T-cell (primary cell): ENCODE measurements around the gene STAB1. TPM values are rescaled to one million over a fixed set of nuclear protein-coding genes. Genes with fewer than 3 reads are reported as not detected.

Source experiments
- ATAC-seq, 4 experiments: fragments of 200-7000 bp in 3 of 4; fragments of 150-1000 bp in 1 of 4; cut with Tn5 transposase; replicated peaks in 1 of 4; 1 replicate in 3 of 4; 2 replicates in 1 of 4; pipeline ENCODE4 v1.10.0; 2021; ENCODE audit warnings: moderate library complexity in 3 of 4, mild to moderate bottlenecking in 2 of 4, moderate number of reproducible peaks in 1 of 4
- CTCF ChIA-PET, 2 donors: fragments of 300-600 bp; sonication (Branson Sonifier 250); formaldehyde crosslinking; loops; one replicate each; lab custom pipeline; 2022; ENCODE audit warnings: antibody characterized with exemption in 2 of 2; lab: Charles Lee
- POLR2A ChIA-PET, 2 donors: fragments of 300-600 bp; sonication (Branson Sonifier 250); formaldehyde crosslinking; loops; one replicate each; lab custom pipeline; 2022; ENCODE audit warnings: antibody characterized with exemption in 2 of 2; lab: Charles Lee
- DNase-seq, 35 experiments: peaks; one replicate each; pipeline versions ENCODE4 v3.0.0 to v3.0.0-alpha.2; 2013 to 2023
- H3K27ac ChIP-seq: one replicate; pipeline ENCODE4 v1.5.1; 2013; ENCODE audit warnings: low read length
- H3K27me3 ChIP-seq, 2 experiments: replicated peaks in 1 of 2; 1 replicate in 1 of 2; 2 replicates in 1 of 2; pipeline versions ENCODE4 v1.6.1 to v1.7.0; 2013; ENCODE audit warnings: low read length in 1 of 2, mixed read lengths in 1 of 2; ENCODE audit not compliant: control insufficient read depth in 2 of 2, insufficient read depth in 2 of 2; ENCODE audit errors: extremely low read depth in 1 of 2
- H3K36me3 ChIP-seq, 2 donors: 1 replicate in 1 of 2; 2 replicates in 1 of 2; pipeline versions ENCODE4 v1.6.1 to v1.7.0; 2013; ENCODE audit warnings: low read length in 1 of 2; ENCODE audit not compliant: control insufficient read depth in 2 of 2, insufficient read depth in 1 of 2; ENCODE audit errors: extremely low read depth in 1 of 2
- H3K4me1 ChIP-seq, 2 experiments: 1 replicate in 1 of 2; 2 replicates in 1 of 2; pipeline versions ENCODE4 v1.6.1 to v1.7.0; 2013; ENCODE audit warnings: low read length in 2 of 2, mixed read lengths in 1 of 2; ENCODE audit not compliant: insufficient read depth in 2 of 2, control insufficient read depth in 1 of 2; ENCODE audit errors: extremely low read depth in 1 of 2
- H3K4me3 ChIP-seq, 2 donors: 1 replicate in 1 of 2; 2 replicates in 1 of 2; pipeline versions ENCODE4 v1.5.1 to v1.7.0; 2013; ENCODE audit warnings: mild to moderate bottlenecking in 2 of 2, low read length in 1 of 2, moderate library complexity in 1 of 2; ENCODE audit not compliant: control insufficient read depth in 1 of 2; ENCODE audit errors: extremely low read depth in 1 of 2
- H3K9me3 ChIP-seq: 2 replicates; pipeline ENCODE4 v1.7.0; 2013
- H3K27ac Mint-ChIP-seq, 2 donors: one replicate each; pipeline ENCODE4 v1.8.0; 2020 to 2021; ENCODE audit warnings: mild to moderate bottlenecking in 2 of 2, mixed read lengths in 2 of 2
- H3K27me3 Mint-ChIP-seq, 2 donors: one replicate each; pipeline ENCODE4 v1.8.0; 2021 to 2022; ENCODE audit warnings: mixed read lengths in 2 of 2
- H3K36me3 Mint-ChIP-seq: one replicate; pipeline ENCODE4 v1.8.0; 2021; ENCODE audit warnings: mixed read lengths
- H3K4me1 Mint-ChIP-seq, 3 donors: one replicate each; pipeline ENCODE4 v1.8.0; 2020 to 2022; ENCODE audit warnings: mixed read lengths in 3 of 3, mild to moderate bottlenecking in 1 of 3
- H3K4me3 Mint-ChIP-seq, 3 donors: one replicate each; pipeline ENCODE4 v1.8.0; 2020 to 2022; ENCODE audit warnings: mild to moderate bottlenecking in 3 of 3, mixed read lengths in 3 of 3, moderate library complexity in 3 of 3
- H3K9me3 Mint-ChIP-seq, 3 donors: one replicate each; pipeline ENCODE4 v1.8.0; 2020 to 2022; ENCODE audit warnings: mixed read lengths in 3 of 3
- WGBS: methylation state at CpG from one replicate; pipeline ENCODE4 v1.1.5; 2013; ENCODE audit warnings: missing lambda C conversion rate; ENCODE audit not compliant: insufficient coverage; 5-methylcytosine and 5-hydroxymethylcytosine counted together
- total RNA-seq, 35 experiments: library from RNA in 6 of 35; stranded (reverse) in 6 of 35; fragments of 120-200 nt in 1 of 35; gene quantifications; one replicate each; pipeline versions ENCODE4 v1.2.1 to v1.2.4 and lab custom pipeline; 2013 to 2026

The STAB1 gene
- total RNA-seq (1 to 10 TPM in 4 of 5 donors, under 1 TPM in 1; 0.38 to 2.2 (median 1.7) TPM), total RNA-seq (lab: John Stamatoyannopoulos, UW) (0.05 to 102 (median 0.98) reads per million in 29 experiments)
- total RNA-seq (2013) = 0.68 TPM

- ChIA-PET CTCF (no interaction called here), POLR2A (no interaction called here)
- Histone ChIP-seq H3K9me3 (no peaks in the 10 kb centered on the region), H3K4me1 (peaks cover 2 to 8% of the 10 kb centered on the region in 2 experiments), H3K27ac (no peak within 1 kb of the TSS), H3K36me3 (peaks cover 12 to 26% of the 10 kb centered on the region in 2 donors), H3K4me3 (no peak within 1 kb of the TSS), H3K27me3 (peaks cover 0 to 10% of the 10 kb centered on the region in 2 experiments)
- Mint-ChIP-seq H3K36me3 (peaks cover 24% of the 10 kb centered on the region), H3K27me3 (no peaks in the 10 kb centered on the region), H3K4me3 (no peak within 1 kb of the TSS), H3K9me3 (no peaks in the 10 kb centered on the region), H3K4me1 (peaks cover 2 to 9% (median 4%) of the 10 kb centered on the region in 3 donors), H3K27ac (peak within 1 kb of the TSS in 1 of 2 donors; percentile 28)
- WGBS = 47% methylated on average over 23 of the region's 25 CpGs
- ATAC-seq = no peak
- no peak for DNase-seq
Observed at GRCh38 chr3:52494886-52495495, at the start of gene STAB1. Gene STAB1 (plus strand): TSS chr3:52495338. CDS start chr3:52495414, 76 bp downstream.

- H3K36me3 Mint-ChIP-seq = no peaks in the 10 kb centered on the region
- no peak for ATAC-seq
- H3K4me3 Mint-ChIP-seq = no peak overlapping the region
- no peaks in the 10 kb centered on the region for H3K9me3 ChIP-seq
- H3K4me1 Mint-ChIP-seq = peaks cover 8 to 18% (median 9%) of the 10 kb centered on the region in 3 donors
- POLR2A ChIA-PET = interaction anchor here in 1 of 2 donors (0.6 kb wide), 1 partner anchor 936 kb away, joined by 5 read pairs; no protein-coding TSS in a partner anchor
- 80% methylated on average over 3 of the region's 4 CpGs for WGBS
- H3K9me3 Mint-ChIP-seq = no peaks in the 10 kb centered on the region
- CTCF ChIA-PET = interaction anchor here (1.0 to 3.8 kb wide), 6 partner anchors 18 to 107 kb away, joined by 3 to 24 read pairs (median 4); no protein-coding TSS in a partner anchor
- no peak overlapping the region for H3K27ac ChIP-seq
- peaks cover 0 to 23% of the 10 kb centered on the region in 2 experiments for H3K4me1 ChIP-seq
- peaks cover 0 to 10% of the 10 kb centered on the region in 2 experiments for H3K27me3 ChIP-seq
- no peaks in the 10 kb centered on the region for H3K27me3 Mint-ChIP-seq
- H3K27ac Mint-ChIP-seq = no peak overlapping the region
- no peaks in the 10 kb centered on the region for H3K36me3 ChIP-seq
- no peak for DNase-seq
- no peak overlapping the region for H3K4me3 ChIP-seq
Observed at GRCh38 chr3:52446042-52446441, 49.1 kb upstream of the STAB1 start.

- no peak overlapping the region for H3K4me3 Mint-ChIP-seq
- H3K27me3 ChIP-seq = peaks cover 0 to 10% of the 10 kb centered on the region in 2 experiments
- ChIA-PET POLR2A (interaction anchor here in 1 of 2 donors (0.6 kb wide), 2 partner anchors 32 to 623 kb away, joined by 3 to 5 read pairs; no protein-coding TSS in a partner anchor), CTCF (interaction anchor here (0.7 to 3.8 kb wide), 7 partner anchors 11 to 246 kb away, joined by 3 to 24 read pairs (median 5); no protein-coding TSS in a partner anchor)
- WGBS = 47% methylated on average over 11 of the region's 13 CpGs
- H3K4me3 ChIP-seq = no peak overlapping the region
- no peaks in the 10 kb centered on the region for H3K9me3 ChIP-seq
- H3K36me3 Mint-ChIP-seq = no peaks in the 10 kb centered on the region
- ATAC-seq (peak; percentile 66 to 69 (median 66)), DNase-seq (peak; percentile 29 to 85 (median 58))
- peak overlapping the region; percentile 28 to 71 for H3K27ac Mint-ChIP-seq
- H3K4me1 Mint-ChIP-seq = peaks cover 8 to 18% (median 9%) of the 10 kb centered on the region in 3 donors
- H3K36me3 ChIP-seq = no peaks in the 10 kb centered on the region
- H3K27ac ChIP-seq = no peak overlapping the region
- peaks cover 0 to 23% of the 10 kb centered on the region in 2 experiments for H3K4me1 ChIP-seq
- no peaks in the 10 kb centered on the region for H3K27me3 Mint-ChIP-seq
- no peaks in the 10 kb centered on the region for H3K9me3 Mint-ChIP-seq
Observed at GRCh38 chr3:52446631-52447511, 48.3 kb upstream of the STAB1 start.

- Mint-ChIP-seq H3K4me3 (no peak overlapping the region), H3K27me3 (no peaks in the 10 kb centered on the region), H3K4me1 (peaks cover 8 to 18% (median 9%) of the 10 kb centered on the region in 3 donors), H3K36me3 (no peaks in the 10 kb centered on the region), H3K27ac (no peak overlapping the region), H3K9me3 (no peaks in the 10 kb centered on the region)
- WGBS = 83% methylated on average over 11 of the region's 12 CpGs
- H3K27ac ChIP-seq = no peak overlapping the region
- no peaks in the 10 kb centered on the region for H3K9me3 ChIP-seq
- peaks cover 0 to 10% of the 10 kb centered on the region in 2 experiments for H3K27me3 ChIP-seq
- DNase-seq = no peak
- CTCF ChIA-PET = interaction anchor here (0.6 to 3.8 kb wide), 8 partner anchors 10 to 247 kb away, joined by 3 to 24 read pairs (median 5); no protein-coding TSS in a partner anchor
- no peak for ATAC-seq
- no peak overlapping the region for H3K4me3 ChIP-seq
- POLR2A ChIA-PET = no interaction called here
- no peaks in the 10 kb centered on the region for H3K36me3 ChIP-seq
- peaks cover 0 to 23% of the 10 kb centered on the region in 2 experiments for H3K4me1 ChIP-seq
Observed at GRCh38 chr3:52447512-52448355, 47.4 kb upstream of the STAB1 start.

GRCh38 chr3:52450489-52451236 lies 44.5 kb upstream of the STAB1 start:
- ATAC-seq = no peak
- Mint-ChIP-seq H3K27ac (no peak overlapping the region), H3K27me3 (no peaks in the 10 kb centered on the region), H3K36me3 (no peaks in the 10 kb centered on the region), H3K4me3 (no peak overlapping the region), H3K9me3 (no peaks in the 10 kb centered on the region), H3K4me1 (peaks cover 20 to 23% (median 22%) of the 10 kb centered on the region in 3 donors)
- Histone ChIP-seq H3K9me3 (no peaks in the 10 kb centered on the region), H3K27ac (no peak overlapping the region), H3K36me3 (no peaks in the 10 kb centered on the region), H3K4me1 (peaks cover 5 to 33% of the 10 kb centered on the region in 2 experiments), H3K4me3 (no peak overlapping the region), H3K27me3 (no peaks in the 10 kb centered on the region)
- 96% methylated on average over 6 of the region's 11 CpGs for WGBS
- DNase-seq = no peak
- ChIA-PET CTCF (interaction anchor here in 1 of 2 donors (1.2 kb wide), 1 partner anchor 38 kb away, joined by 8 read pairs; no protein-coding TSS in a partner anchor), POLR2A (no interaction called here)
